Putamen (tissue), 1 donor: ENCODE data around the gene POU2F3.

ENCODE experiments used
- DNase-seq: peaks from one replicate; pipeline ENCODE4 v3.0.0-alpha.2; 2016; ENCODE audit warnings: low spot score

The POU2F3 gene

DNA sequence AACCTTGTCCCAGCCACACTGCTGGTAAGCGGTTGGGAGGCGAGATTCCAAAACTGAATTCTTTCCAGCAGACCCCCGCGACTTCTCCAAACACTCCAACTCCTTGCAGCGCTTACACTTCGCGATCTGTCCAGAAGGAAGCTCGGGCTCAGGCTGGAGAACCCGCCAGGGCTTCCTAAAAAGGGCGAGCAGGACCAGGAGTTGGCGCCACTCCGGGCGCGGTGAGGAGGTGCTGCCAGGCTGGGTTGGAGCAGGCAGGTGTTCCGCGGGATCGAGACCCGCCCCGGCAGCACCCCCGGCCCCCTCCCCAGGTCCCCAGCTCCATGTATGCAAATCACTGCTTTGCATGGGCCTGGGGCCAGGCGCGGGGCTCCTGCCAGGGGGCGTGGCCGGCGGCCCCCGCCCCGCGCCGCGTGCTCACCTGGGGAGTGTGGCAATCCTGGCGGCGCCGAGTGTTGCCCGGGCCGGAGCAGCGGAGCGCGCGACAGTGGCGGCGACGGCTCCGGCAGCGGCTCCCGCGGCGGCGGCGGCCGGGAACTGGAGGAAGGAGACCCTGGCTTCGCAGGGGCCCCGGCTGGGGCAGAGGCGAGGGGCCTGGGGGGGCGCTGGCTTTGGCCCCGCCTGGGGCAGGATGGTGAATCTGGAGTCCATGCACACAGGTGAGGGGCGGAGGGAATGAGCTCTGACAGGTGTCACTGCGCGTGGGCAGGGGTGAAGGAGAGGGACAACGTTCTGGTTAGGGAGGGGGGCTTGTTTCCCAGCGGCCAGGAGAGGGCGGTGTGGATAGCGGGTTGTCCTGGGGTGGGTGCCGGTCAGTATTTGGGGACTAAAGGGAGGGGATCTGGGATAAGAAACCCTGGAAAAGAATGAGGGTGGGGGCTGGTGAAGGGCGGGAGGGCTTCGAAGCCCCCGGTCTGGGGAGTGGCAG lies at the start of gene POU2F3:
POU2F3 (plus strand) TSS at position 428 of the 928 bp plus-strand sequence; CDS start at position 632, 204 bp downstream.
- no peak for DNase-seq

GRCh38 chr11:120191058-120191457 lies 48.9 kb upstream of the POU2F3 start:
- no peak for DNase-seq

DNA sequence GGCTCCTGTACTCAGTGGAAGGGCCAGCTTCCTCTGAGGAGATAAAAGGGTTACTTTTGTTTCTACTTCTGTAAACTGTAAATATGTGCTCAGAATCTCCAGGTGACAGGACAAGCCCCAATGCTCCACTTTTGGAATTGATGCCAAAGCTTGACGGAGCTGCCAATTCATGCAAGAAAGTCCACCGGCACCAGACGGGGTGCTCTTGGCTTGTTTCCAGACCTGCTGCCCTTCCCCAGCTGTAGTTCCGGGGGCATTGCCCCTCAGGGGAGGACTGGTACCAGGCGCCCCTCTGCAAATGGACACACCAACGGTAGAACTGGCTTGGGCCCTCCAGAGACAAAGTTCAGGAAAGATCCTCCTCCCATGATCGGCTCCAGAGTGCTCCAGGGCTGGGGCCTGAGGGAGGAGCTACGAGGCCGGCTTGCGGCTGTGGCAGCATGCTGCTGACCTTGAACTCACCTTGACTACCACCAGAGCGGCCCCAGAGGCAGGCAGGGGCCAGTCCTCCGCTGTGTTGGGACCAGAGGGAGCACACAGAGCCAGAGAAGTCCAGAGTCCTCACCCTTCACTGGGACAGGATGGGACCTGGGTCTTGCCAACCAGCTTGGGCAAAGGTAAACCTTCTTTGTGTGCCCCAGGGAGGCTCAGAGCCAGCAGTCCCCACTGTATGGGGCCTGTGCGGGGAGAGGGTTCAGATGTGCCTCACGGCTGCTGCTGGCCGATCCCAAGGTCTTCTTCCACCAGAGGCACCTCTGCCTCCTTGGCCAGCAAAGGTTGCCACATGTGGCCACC lies 46.9 kb upstream of the POU2F3 start:
- DNase-seq, result no peak

- no peak for DNase-seq
These were observed 45.8 kb upstream of the POU2F3 start for GRCh38 chr11:120194166-120194565.

DNA sequence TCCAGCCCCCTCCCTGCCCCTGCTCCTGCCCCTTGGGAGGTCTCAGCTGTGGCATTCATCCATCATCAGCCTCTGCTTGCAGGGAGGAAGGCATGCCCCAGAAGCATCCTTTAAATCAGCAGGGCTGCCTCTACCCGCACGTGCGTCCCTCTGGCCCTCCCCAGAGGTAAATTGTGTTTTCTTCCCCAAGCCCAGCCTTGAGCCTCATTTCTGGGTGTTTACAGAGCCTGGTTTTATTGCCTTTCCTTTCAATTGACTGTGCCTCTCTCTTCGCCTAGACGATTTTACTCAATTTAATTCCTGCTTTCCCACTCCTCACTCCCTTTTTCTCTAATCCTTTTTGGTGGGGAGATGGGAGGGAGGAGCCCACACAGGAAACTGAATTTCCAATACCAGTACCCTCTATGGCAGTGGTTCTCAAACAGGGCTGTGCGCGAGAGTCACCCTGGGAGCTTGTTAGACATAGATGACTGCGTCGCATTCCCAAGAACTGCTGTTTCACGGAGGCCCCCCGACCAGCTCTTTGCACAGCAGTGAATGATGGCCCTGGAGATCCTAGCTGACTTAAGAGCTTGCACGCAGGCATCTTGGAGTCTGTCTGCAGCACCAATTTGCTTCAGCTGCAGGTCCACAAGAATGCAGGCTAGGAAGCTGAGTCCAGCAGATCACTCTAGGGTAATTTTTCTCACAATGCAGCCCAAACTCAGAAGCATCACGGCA lies 44.2 kb upstream of the POU2F3 start:
- DNase-seq, result no peak

DNA sequence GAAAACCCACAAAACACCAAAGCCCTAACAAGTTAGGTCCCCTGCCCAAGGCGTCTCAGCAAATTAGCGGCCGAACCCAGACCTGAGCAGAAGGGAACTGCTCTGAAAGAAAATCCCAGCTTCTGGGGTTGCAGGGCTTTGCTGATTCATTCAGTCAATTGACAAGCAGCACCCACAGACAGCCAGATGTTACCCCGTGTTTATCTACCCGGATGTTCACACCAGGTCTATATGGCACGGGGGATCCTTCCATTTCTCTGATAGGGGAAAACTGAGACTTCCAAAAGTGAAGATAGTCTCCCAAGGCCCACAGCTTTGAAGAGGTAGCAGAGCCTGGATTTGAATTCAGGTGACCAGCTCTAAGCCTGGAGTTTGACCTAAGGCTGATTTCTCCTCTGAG lies 43.1 kb upstream of the POU2F3 start:
- DNase-seq, result no peak

- no peak for DNase-seq
These were observed 42.6 kb upstream of the POU2F3 start for GRCh38 chr11:120197251-120197891.

DNA sequence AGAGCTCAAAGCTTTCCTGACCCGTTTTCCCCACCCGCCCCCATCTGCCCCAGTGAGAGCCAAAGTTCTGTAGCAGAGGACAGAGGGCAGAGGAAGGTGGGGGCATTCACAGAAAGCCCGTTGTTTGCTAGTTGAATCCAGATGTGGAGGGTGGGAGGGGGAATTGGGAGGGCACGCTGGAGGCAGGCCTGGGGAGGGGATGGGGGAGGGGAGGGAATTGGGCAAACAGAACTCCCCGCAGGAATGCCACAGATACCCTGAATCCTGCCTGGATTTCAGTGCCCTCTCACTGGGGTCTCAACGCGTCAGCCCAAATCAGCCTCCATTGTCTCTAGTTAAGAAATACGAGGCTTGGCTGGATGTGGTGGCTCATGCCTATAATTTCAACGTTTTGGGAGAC lies 42.0 kb upstream of the POU2F3 start:
- DNase-seq, result peak; percentile 59

DNA sequence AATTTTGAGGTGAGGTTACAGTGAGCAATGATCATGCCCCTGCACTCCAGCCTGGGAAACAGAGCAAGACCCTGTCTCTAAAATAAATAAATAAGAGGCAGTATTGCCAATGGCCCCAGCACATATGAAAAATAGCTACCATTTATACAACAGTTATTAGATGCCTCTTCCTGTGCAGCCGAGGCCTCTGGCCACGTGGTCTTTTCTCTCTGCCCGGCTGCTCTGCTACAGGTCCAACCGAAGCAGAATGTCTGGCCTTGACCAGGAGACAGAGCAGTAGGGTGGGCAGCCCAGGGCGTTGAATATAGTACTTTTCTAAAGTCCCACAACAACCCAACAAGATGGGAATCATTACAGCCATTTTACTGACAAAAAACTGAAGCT lies 41.5 kb upstream of the POU2F3 start:
- DNase-seq, result no peak

DNA sequence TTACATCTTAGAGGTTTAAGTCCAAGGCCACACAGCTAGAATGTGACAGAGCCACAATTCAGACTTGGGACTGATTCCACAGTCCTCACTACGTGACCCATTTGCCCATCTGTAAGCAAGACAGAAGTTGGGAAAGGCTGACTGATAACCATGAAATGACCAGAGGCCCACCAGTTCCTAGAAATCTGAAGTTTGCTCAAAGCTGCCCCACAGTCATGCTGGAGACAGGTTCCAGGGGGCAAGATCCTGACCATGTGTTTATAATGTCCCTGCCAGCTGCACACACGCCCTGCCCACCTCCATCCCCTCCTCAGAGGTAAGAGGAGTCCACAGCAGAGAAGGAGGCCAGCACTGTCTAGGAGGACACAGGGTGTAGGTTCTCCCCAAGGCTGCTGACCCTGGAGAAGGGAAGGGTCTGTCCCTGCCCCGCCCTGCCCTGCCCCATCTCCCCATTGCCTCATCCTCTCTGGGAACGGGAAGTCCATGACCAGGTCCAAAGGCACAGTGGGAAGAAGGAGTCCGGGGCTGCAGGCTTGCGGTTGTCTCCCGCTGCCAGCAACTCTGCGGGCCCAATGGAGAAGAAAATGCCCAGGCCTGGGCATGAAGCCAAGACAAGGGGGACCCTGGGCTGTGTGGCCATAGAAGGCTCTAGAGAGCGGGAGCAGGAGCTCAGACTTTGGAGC lies 41.0 kb upstream of the POU2F3 start:
- DNase-seq, result no peak

GRCh38 chr11:120199613-120200012 lies 40.3 kb upstream of the POU2F3 start:
- DNase-seq, result no peak

GRCh38 chr11:120200677-120201076 lies 39.3 kb upstream of the POU2F3 start:
- no peak for DNase-seq

DNA sequence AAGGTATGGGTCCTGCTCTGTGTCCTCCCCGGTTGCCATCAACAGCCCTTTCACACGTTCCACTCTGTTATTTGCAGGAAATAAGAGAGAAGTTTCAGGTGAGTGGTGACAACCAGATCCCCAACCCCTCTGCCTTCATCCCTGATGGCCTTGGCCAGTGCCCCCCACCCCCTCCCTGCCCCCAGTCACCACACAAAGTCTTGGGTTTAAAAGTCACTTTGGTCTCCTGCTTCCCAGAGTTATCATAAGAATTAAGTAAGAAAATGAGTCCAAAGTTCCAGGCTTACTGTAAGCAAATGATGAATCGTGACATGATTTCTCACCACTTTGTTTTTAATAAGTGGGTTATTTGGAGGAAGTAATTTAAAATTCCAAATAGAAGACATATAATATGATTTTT lies 38.3 kb upstream of the POU2F3 start:
- DNase-seq, result no peak

DNA sequence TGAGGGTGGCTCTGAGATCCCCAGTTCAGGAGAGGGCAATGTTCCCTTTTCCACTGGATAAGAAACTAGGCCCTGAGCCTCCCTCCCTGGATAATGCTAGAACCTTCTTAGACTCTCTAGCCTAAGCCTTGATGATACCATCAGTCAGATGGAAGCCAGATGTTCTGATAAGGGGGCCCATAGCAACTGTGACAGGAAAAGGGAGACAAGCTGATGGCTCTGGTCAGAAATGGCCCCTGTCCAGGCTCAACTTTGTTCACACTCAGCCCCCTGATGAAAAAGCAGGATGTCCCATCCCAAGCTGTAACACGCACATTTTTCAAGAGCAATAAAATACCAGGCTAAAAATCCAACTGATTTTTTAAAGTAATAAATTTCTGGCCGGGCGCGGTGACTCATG lies 36.3 kb upstream of the POU2F3 start:
- no peak for DNase-seq

GRCh38 chr11:120205596-120206161 lies 34.3 kb upstream of the POU2F3 start:
- DNase-seq, result no peak

GRCh38 chr11:120207512-120207911 lies 32.4 kb upstream of the POU2F3 start:
- no peak for DNase-seq

DNA sequence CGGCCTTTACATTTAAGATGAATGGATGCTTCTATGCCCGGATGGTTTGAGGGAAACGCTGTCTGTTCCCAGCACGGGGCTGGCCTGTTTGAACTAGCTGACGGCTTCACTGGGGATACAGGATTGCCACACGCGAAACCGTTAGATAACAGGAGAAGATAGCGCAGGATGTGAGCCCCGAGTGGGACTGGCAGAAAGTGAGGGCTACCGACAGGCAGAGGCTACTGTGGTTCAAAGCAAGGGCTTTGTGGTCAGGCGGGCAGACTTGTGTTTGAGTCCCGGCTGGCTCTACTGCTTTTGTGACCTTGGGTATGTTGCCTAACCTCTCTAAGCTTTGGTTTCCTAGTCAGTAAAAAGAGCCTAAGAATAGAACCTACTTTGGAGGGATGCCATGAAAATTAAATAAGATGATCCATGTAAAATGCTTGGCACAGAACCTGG lies 31.9 kb upstream of the POU2F3 start:
- DNase-seq, result no peak

- no peak for DNase-seq
These were observed 31.2 kb upstream of the POU2F3 start for GRCh38 chr11:120208777-120209176.

- no peak for DNase-seq
These were observed 30.0 kb upstream of the POU2F3 start for GRCh38 chr11:120209746-120210625.
